Activated naive CD8-positive, alpha-beta T cell treated with anti-CD3 and anti-CD28 coated beads, Interleukin-2, amount 50 U/mL, for 24 hours (primary cell): ENCODE results near the gene AASS.
"Not testable (repeated sequence)": the region's sequence is repeated elsewhere in the genome, so short reads cannot be mapped to it uniquely, and the experiment has no call there.

Experiments
- ATAC-seq: fragments of 150-1000 bp; cut with Tn5 transposase; one replicate; pipeline ENCODE4 v1.10.0; 2021
- DNase-seq: peaks from one replicate; pipeline ENCODE4 v3.0.0; 2021
- H3K27ac Mint-ChIP-seq: one replicate; pipeline ENCODE4 v1.8.0; 2021; ENCODE audit warnings: mild to moderate bottlenecking, mixed read lengths
- H3K27me3 Mint-ChIP-seq: one replicate; pipeline ENCODE4 v1.8.0; 2021; ENCODE audit warnings: mixed read lengths
- H3K36me3 Mint-ChIP-seq: one replicate; pipeline ENCODE4 v1.8.0; 2021; ENCODE audit warnings: low read depth, mixed read lengths
- H3K4me1 Mint-ChIP-seq: one replicate; pipeline ENCODE4 v1.8.0; 2021; ENCODE audit warnings: mixed read lengths
- H3K4me3 Mint-ChIP-seq: one replicate; pipeline ENCODE4 v1.8.0; 2021; ENCODE audit warnings: mild to moderate bottlenecking, moderate library complexity, mixed read lengths
- H3K9me3 Mint-ChIP-seq: one replicate; pipeline ENCODE4 v1.8.0; 2021; ENCODE audit warnings: mixed read lengths

The AASS gene

DNA sequence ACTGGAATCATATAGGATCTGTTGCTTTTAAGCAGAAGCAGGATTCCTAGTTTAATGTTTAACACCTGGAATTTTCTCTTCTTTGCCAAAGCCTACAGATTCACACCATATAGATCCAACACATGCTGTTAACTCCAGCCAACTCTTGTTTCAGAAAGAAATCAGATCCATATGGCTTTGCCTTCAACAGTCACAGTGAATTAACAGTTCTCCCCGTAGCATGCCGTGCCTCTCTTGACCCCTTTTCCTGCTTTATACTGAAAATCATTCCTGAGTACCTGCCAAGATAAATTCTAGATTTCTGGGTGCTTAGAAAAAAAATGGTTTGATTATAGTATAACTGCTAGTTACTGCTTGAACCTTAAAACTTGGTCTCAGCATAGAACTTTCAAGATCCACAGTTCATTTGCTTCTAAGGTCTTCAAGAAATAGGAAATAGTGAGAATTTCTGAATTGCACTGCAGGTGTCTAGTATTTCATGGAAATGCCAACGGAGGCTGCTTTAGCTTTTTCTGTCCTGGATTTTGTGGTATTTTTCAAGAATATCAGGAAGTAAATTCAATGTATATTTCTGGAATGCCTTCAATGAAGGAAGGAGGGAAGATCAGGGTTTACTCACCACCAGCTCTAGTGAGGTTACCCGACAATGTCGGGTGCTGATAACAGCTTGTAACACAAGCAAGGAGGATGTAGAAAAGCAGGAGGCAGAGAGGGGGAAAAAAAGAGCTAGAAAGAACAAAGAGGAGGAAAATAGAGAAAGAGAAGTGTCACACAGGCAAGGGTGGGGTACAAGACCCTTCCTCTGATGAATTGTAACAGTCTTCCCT, 6.6 kb downstream of the AASS start:
- H3K4me1 Mint-ChIP-seq = peaks cover 8% of the 10 kb centered on the region
- peaks cover 18% of the 10 kb centered on the region for H3K27me3 Mint-ChIP-seq
- ATAC-seq (no peak), DNase-seq (no peak)
- no peak overlapping the region for H3K27ac Mint-ChIP-seq
- H3K9me3 Mint-ChIP-seq = no peaks in the 10 kb centered on the region
- H3K36me3 Mint-ChIP-seq = no peaks in the 10 kb centered on the region
- peak overlapping the region; percentile 35 for H3K4me3 Mint-ChIP-seq

DNA sequence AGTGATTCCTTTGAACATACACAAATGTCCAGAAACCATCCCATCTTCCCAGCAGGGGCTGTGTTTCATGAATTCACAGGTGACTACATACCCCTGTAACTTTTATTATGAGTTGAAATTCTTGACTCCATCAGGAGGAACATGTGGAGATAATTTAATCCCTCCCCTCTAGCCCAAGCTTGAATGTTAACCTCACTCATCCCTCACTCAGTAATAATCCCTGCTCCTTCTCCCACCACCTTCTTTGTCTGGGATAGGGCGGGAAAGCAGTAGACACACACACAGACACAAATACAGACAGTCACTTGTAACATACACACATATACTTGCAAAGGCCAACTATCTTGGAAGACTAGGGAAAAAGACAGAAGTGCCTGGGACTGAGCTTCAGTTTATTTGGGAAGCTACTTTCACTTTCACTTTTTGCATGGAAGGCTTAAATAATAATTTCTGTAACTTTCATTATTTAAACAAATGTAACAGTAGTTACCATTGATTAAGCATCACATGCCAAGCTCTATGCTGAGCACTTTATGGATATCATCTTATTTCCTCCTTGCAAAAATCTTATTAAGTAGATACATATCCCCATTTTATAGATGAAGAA, 7.3 kb downstream of the AASS start:
- DNase-seq = no peak
- H3K4me3 Mint-ChIP-seq = no peak overlapping the region
- H3K9me3 Mint-ChIP-seq = no peaks in the 10 kb centered on the region
- no peak for ATAC-seq
- H3K27me3 Mint-ChIP-seq = peaks cover 12% of the 10 kb centered on the region
- H3K36me3 Mint-ChIP-seq = no peaks in the 10 kb centered on the region
- peaks cover 8% of the 10 kb centered on the region for H3K4me1 Mint-ChIP-seq
- no peak overlapping the region for H3K27ac Mint-ChIP-seq

DNA sequence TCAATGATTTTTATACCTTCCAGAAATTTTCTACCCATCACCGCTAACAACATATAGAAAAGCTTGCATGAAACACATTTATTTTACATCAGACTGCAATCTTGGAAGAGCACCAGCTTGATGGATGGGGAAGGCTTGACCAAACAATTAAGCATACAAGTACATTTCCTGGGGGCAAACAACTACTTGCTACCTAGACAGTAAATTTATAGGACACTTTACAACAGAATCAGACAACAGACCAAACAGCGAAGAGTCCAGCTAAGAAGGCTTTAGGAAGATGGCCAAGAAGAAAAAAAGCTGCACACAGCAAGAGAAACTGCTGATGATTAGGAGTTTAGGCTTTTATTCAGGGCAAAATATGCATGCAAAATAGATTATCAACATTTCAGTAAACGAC, 8.0 kb downstream of the AASS start:
- Mint-ChIP-seq H3K4me3 (no peak overlapping the region), H3K36me3 (no peaks in the 10 kb centered on the region), H3K9me3 (no peaks in the 10 kb centered on the region), H3K27ac (no peak overlapping the region), H3K27me3 (peaks cover 6% of the 10 kb centered on the region), H3K4me1 (peaks cover 8% of the 10 kb centered on the region)
- no peak for DNase-seq
- no peak for ATAC-seq

DNA sequence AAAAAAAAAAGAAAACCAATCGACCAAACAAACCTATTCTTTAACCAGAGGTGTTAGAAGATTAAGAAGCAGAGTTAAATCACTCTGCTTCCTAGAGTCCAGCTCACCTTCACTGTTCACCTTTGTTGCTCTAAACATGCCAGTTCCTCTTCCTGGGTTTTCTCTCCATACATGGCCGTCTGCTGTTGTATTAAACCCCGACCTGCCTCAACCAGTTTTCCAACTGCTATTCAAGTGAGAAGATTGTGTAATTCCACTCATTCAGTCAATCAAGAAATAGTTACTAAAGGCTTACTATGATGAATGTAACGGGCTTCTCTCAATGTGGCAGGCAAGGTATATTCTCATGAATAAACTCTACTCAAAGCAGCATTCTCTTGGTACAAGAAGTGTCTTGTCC, 8.8 kb downstream of the AASS start:
- DNase-seq (no peak), ATAC-seq (no peak)
- peaks cover 6% of the 10 kb centered on the region for H3K27me3 Mint-ChIP-seq
- no peak overlapping the region for H3K27ac Mint-ChIP-seq
- H3K4me1 Mint-ChIP-seq = peaks cover 8% of the 10 kb centered on the region
- no peaks in the 10 kb centered on the region for H3K36me3 Mint-ChIP-seq
- no peaks in the 10 kb centered on the region for H3K9me3 Mint-ChIP-seq
- H3K4me3 Mint-ChIP-seq = no peak overlapping the region

DNA sequence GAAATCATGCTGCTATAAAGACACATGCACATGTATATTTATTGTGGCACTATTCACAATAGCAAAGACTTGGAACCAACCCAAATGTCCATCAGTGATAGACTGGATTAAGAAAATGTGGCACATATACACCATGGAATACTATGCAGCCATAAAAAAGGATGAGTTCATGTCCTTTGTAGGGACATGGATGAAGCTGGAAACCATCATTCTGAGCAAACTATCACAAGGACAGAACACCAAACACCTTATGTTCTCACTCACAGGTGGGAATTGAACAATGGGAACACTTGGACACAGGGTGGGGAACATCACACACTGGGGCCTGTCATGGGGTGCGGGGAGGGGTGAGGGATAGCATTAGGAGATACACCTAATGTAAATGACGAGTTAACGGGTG, 9.3 kb downstream of the AASS start:
- not testable (repeated sequence) for H3K27ac Mint-ChIP-seq, H3K4me1 Mint-ChIP-seq, H3K36me3 Mint-ChIP-seq

DNA sequence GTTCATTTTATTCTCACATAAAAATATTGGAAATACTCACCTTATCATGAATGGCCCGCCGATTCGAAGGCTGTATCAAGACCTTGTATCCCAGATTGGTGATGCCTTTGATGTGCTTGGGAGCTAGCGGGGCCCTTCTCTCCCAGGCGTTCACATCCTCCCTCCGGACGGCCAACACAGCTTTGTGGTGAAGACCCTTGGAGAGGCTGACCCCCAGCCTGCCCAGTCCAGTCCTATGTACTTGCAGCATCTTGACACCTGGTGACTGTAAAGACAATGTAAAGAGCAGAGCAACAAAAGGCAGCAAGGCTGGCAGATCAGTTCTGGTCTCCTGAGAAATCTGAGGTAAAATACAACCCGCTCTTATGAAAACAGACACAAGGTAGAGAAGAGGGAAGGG, 10.6 kb downstream of the AASS start:
- no peak overlapping the region for H3K4me3 Mint-ChIP-seq
- no peak for DNase-seq
- H3K36me3 Mint-ChIP-seq = no peaks in the 10 kb centered on the region
- no peak for ATAC-seq
- peaks cover 8% of the 10 kb centered on the region for H3K4me1 Mint-ChIP-seq
- H3K27me3 Mint-ChIP-seq = peaks cover 3% of the 10 kb centered on the region
- no peak overlapping the region for H3K27ac Mint-ChIP-seq
- H3K9me3 Mint-ChIP-seq = no peaks in the 10 kb centered on the region

More for the DNA sequence above, 9.3 kb downstream of the AASS start:
- ATAC-seq, H3K9me3 Mint-ChIP-seq, H3K27me3 Mint-ChIP-seq, H3K4me3 Mint-ChIP-seq, DNase-seq: not testable (repeated sequence)

DNA sequence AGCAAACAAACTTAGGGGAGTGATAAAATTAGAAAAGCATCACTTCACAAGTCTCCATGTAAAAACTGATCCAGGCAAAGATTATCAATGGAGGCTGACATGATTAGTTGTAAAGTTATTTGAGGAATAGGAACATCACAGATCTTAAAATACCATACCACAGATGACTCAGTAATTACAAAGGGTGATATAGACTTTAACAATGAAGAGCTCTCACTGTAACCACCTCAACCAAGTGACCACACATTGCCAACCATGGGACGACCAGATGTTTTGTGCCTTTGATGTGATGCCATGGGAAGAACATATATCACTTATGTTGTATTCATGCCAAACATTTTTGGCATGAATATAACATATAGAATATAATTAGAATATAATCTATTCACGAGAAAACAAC, 11.7 kb downstream of the AASS start:
- Mint-ChIP-seq H3K36me3 (no peaks in the 10 kb centered on the region), H3K27ac (no peak overlapping the region), H3K9me3 (no peaks in the 10 kb centered on the region), H3K27me3 (no peaks in the 10 kb centered on the region), H3K4me3 (no peak overlapping the region), H3K4me1 (peaks cover 2% of the 10 kb centered on the region)
- ATAC-seq (no peak), DNase-seq (no peak)

DNA sequence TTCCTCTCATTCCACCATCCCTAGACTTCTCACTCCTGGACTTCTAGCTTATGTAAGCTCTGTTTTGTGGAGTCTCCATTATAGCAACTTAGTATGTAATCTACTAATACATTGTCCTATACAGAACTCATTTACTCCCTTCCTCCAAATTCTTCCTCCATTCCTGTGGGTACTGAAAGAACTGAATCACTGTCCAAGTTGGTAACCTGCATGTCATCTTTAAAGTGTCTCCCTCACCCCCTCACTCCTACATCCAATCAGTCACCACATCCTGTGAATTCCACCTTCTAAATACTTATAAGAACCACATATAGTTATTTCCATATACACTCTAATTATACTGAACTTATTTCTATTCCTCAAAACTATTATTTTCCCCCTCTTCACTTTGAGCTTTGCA, 20.3 kb downstream of the AASS start:
- no peaks in the 10 kb centered on the region for H3K4me1 Mint-ChIP-seq
- no peaks in the 10 kb centered on the region for H3K36me3 Mint-ChIP-seq
- H3K9me3 Mint-ChIP-seq = no peaks in the 10 kb centered on the region
- H3K27me3 Mint-ChIP-seq = no peaks in the 10 kb centered on the region
- DNase-seq (no peak), ATAC-seq (no peak)
- no peak overlapping the region for H3K4me3 Mint-ChIP-seq
- H3K27ac Mint-ChIP-seq = no peak overlapping the region

DNA sequence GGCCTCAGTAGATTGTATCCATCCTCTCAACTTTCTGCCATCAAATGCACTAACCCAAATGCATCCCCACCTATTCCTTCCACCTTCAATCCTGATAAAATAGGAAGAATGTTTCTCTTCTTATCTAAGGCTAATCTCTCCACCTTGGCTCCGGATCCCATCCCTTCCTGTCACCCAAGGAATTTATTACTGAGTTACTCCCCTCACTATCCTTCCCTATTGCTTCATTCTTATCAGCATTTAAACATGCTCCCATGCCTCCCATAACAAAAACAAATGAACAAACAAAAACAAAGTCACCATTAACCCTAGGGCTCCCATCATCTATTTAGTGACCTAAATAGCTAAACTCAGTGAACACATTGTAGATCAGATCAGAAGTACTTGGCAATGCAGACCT, 25.3 kb downstream of the AASS start:
- Mint-ChIP-seq H3K27me3 (no peaks in the 10 kb centered on the region), H3K4me3 (no peak overlapping the region), H3K9me3 (no peaks in the 10 kb centered on the region), H3K27ac (no peak overlapping the region), H3K36me3 (no peaks in the 10 kb centered on the region), H3K4me1 (no peaks in the 10 kb centered on the region)
- DNase-seq (no peak), ATAC-seq (no peak)

DNA sequence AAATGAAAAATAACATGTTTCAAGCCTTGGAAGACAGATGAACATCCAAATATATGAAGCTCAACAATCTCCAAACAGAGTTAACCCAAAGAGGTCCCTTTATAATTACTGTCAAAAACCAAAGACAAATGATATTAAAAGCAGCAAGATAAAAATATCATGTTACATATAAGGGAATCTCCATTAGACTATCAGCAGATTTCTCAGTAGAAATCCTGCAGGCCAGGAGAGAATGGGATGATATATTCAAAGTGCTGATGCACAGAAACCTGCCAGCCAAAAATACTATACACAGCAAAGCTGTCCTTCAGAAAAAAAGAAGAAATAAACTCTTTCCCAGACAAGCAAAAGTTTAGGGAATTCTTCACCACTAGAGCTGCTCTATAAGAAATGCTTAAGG, 41.0 kb downstream of the AASS start:
- Mint-ChIP-seq H3K4me1 (no peaks in the 10 kb centered on the region), H3K27ac (no peak overlapping the region), H3K36me3 (no peaks in the 10 kb centered on the region), H3K27me3 (no peaks in the 10 kb centered on the region), H3K4me3 (no peak overlapping the region), H3K9me3 (peaks cover 31% of the 10 kb centered on the region)
- no peak for DNase-seq
- ATAC-seq = no peak

DNA sequence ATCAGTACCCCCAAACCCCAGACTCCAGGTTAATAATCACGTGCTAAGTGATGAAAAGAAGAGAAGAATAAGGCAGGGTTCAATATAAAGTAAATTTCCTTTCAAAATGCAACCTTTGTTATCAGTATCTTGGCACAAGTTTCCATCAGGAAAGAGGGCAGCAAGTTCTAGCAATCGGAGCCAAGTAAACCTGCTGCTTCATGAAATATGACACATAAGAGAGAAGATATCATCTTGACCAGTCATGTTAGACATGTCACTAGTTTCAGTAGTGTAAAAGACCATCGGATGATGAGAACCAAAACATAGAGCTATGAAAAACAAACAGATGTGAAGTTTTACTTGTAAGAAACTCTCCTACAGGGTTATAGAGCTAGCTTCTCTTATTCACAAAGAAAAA, 44.0 kb downstream of the AASS start:
- Mint-ChIP-seq H3K4me1 (no peaks in the 10 kb centered on the region), H3K27ac (no peak overlapping the region), H3K9me3 (peaks cover 21% of the 10 kb centered on the region), H3K36me3 (no peaks in the 10 kb centered on the region), H3K4me3 (no peak overlapping the region), H3K27me3 (no peaks in the 10 kb centered on the region)
- ATAC-seq (no peak), DNase-seq (no peak)

DNA sequence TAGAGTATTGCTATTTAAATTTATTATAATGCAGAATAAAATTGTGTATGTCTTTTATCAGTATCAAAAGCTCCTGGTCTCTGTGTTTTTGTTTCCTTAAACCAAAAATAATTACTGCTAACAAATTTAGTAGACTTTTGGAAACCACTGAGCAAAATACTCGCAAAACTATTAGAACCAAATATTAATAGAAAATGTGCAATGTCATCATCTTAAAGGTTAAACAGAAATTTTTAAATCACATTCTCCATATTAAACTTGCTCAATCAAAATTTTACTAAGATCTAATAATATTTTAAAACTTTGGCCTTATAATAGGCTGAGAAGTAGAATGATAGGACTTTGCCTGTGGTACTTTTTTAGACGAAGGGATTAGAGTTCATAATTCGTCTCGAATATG, 48.4 kb downstream of the AASS start:
- Mint-ChIP-seq H3K27me3 (no peaks in the 10 kb centered on the region), H3K36me3 (no peaks in the 10 kb centered on the region), H3K4me3 (no peak overlapping the region), H3K4me1 (no peaks in the 10 kb centered on the region), H3K9me3 (peaks cover 3% of the 10 kb centered on the region), H3K27ac (no peak overlapping the region)
- ATAC-seq (no peak), DNase-seq (no peak)

DNA sequence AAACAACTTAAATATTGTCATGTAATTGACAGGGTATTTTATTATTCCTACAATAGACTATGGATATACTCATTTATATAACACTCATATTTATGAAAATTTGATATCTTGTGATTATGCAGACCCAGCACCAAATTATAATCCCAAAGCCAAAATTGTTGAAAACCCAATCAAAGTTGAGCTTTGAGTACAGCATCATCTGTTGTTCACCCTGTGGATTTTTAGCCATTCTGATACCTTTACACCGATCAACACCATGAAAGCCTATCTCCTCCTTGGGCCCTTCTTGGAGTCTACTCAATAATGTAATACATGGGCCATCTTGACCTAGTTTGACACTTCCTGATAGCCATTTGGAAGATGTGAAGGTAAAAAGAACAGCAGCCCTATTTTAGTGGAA, 49.5 kb downstream of the AASS start:
- H3K27me3 Mint-ChIP-seq = no peaks in the 10 kb centered on the region
- H3K9me3 Mint-ChIP-seq = no peaks in the 10 kb centered on the region
- H3K36me3 Mint-ChIP-seq = no peaks in the 10 kb centered on the region
- H3K4me3 Mint-ChIP-seq = no peak overlapping the region
- DNase-seq (no peak), ATAC-seq (no peak)
- no peaks in the 10 kb centered on the region for H3K4me1 Mint-ChIP-seq
- H3K27ac Mint-ChIP-seq = no peak overlapping the region

DNA sequence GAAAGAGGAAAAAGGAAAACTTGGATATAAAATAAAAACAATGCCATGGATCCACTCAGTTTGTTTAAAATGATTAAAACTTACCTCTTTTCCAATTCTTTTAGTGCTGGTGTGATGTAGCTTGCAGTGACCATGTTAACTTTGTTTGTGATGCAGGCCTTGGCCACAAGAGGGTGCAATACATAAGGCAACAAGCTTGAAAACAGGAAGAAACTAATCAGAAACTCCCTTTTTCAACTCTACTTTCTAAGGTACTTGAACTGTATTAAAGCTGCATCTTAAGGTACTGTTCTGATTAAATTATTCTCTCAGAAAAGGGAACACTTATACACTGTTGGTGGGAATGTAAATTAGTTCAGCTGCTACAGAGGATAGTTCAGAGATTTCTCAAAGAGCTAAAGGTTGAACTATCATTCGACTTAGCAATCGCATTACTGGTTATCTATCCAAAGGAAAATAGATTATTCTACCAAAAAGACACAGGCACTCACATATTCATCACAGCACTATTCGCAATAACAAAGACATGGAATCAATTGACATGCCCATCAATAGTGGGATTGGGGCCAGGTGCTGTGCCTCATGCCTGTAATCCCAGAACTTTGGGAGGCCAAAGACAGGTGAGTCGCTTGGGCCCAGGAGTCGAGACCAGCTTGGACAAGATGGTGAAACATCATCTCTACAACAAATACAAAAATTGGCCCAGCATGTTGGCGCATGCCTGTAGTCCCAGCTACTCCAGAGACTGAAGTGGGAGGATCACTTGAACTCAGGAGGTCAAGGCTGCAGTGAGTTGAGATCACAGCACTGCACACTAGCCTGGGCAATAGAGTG, 50.9 kb downstream of the AASS start:
- no peaks in the 10 kb centered on the region for H3K4me1 Mint-ChIP-seq
- no peaks in the 10 kb centered on the region for H3K27me3 Mint-ChIP-seq
- H3K9me3 Mint-ChIP-seq = no peaks in the 10 kb centered on the region
- no peak overlapping the region for H3K27ac Mint-ChIP-seq
- ATAC-seq (no peak), DNase-seq (peak; percentile 52)
- H3K4me3 Mint-ChIP-seq = no peak overlapping the region
- H3K36me3 Mint-ChIP-seq = no peaks in the 10 kb centered on the region

DNA sequence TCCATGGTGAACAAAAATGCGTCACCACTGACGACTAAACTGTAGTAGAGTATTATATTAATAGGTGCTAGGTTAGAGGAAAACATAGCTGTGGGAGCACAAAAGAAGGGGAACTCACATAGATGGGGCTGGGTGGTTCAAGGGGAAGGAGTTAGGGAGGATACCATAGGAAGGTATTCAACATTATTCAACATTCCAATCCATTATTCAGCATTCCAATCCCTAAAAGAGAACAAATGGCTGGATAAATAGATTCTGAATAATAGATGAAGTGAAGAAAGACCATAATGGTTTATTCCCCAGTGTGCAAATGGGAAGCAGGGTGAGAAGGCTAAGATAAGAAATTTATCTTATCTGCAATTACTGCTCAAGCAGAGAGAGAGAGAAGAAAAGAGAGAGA, 61.4 kb downstream of the AASS start:
- ATAC-seq = no peak
- H3K27ac Mint-ChIP-seq = no peak overlapping the region
- H3K9me3 Mint-ChIP-seq = no peaks in the 10 kb centered on the region
- no peaks in the 10 kb centered on the region for H3K36me3 Mint-ChIP-seq
- no peaks in the 10 kb centered on the region for H3K27me3 Mint-ChIP-seq
- no peak for DNase-seq
- no peak overlapping the region for H3K4me3 Mint-ChIP-seq
- H3K4me1 Mint-ChIP-seq = no peaks in the 10 kb centered on the region
